ENCODE results near the gene TULP3. TPM values are rescaled to one million over a fixed set of nuclear protein-coding genes. Genes with fewer than 3 reads are reported as not detected.

The TULP3 gene
- total RNA-seq, 1 donor, result 43.4 TPM

- Histone ChIP-seq H3K36me3 (ENCODE audit: insufficient read depth, low read length) (no peaks in the 10 kb centered on the region), H3K9me3 (ENCODE audit: low read depth, low read length) (no peaks in the 10 kb centered on the region), H3K27ac (ENCODE audit: low read depth, low read length) (peak overlapping the region; percentile 33), H3K79me2 (ENCODE audit: insufficient read depth, low read length) (peaks cover 62% of the 10 kb centered on the region), H4K20me1 (ENCODE audit: insufficient read depth, low read length) (peaks cover 44% of the 10 kb centered on the region), H2AFZ (ENCODE audit: low read length) (no peak overlapping the region), H3K4me1 (ENCODE audit: insufficient read depth, low read length) (peaks cover 30% of the 10 kb centered on the region), H3K27me3 (ENCODE audit: insufficient read depth, low read length) (no peaks in the 10 kb centered on the region), H3K4me2 (ENCODE audit: insufficient read depth, low read length) (no peak overlapping the region), H3K4me3 (ENCODE audit: insufficient read depth, low read length) (no peak overlapping the region)
- peak; percentile 13 for DNase-seq (ENCODE audit: insufficient read length, low spot score, missing footprints)
- TF ChIP-seq CTCF (IDR thresholded peaks at IDR 0.05; ENCODE audit: extremely low read depth, low read depth, low read length), result no peak
These were observed 72.6 kb downstream of the TULP3 start for GRCh38 chr12:2963154-2963759.

GRCh38 chr12:2963760-2964292 lies 73.1 kb downstream of the TULP3 start:
- Histone ChIP-seq H3K27ac (ENCODE audit: low read depth, low read length) (peak overlapping the region; percentile 33), H3K9me3 (ENCODE audit: low read depth, low read length) (no peaks in the 10 kb centered on the region), H3K36me3 (ENCODE audit: insufficient read depth, low read length) (no peaks in the 10 kb centered on the region), H4K20me1 (ENCODE audit: insufficient read depth, low read length) (peaks cover 44% of the 10 kb centered on the region), H3K4me2 (ENCODE audit: insufficient read depth, low read length) (peak overlapping the region; percentile 68), H3K27me3 (ENCODE audit: insufficient read depth, low read length) (no peaks in the 10 kb centered on the region), H3K4me1 (ENCODE audit: insufficient read depth, low read length) (peaks cover 27% of the 10 kb centered on the region), H3K4me3 (ENCODE audit: insufficient read depth, low read length) (peak overlapping the region; percentile 55), H3K79me2 (ENCODE audit: insufficient read depth, low read length) (peaks cover 66% of the 10 kb centered on the region), H2AFZ (ENCODE audit: low read length) (peak overlapping the region; percentile 46)
- DNase-seq (ENCODE audit: insufficient read length, low spot score, missing footprints), result peak; percentile 91
- no peak for TF ChIP-seq CTCF (IDR thresholded peaks at IDR 0.05; ENCODE audit: extremely low read depth, low read depth, low read length)

- Histone ChIP-seq H3K4me2 (ENCODE audit: insufficient read depth, low read length) (no peak overlapping the region), H3K9me3 (ENCODE audit: low read depth, low read length) (no peaks in the 10 kb centered on the region), H3K79me2 (ENCODE audit: insufficient read depth, low read length) (peaks cover 79% of the 10 kb centered on the region), H3K27ac (ENCODE audit: low read depth, low read length) (no peak overlapping the region), H3K4me3 (ENCODE audit: insufficient read depth, low read length) (no peak overlapping the region), H3K4me1 (ENCODE audit: insufficient read depth, low read length) (peaks cover 11% of the 10 kb centered on the region), H3K27me3 (ENCODE audit: insufficient read depth, low read length) (no peaks in the 10 kb centered on the region), H4K20me1 (ENCODE audit: insufficient read depth, low read length) (peaks cover 43% of the 10 kb centered on the region), H2AFZ (ENCODE audit: low read length) (no peak overlapping the region), H3K36me3 (ENCODE audit: insufficient read depth, low read length) (peaks cover 8% of the 10 kb centered on the region)
- TF ChIP-seq CTCF (IDR thresholded peaks at IDR 0.05; ENCODE audit: extremely low read depth, low read depth, low read length), result no peak
- DNase-seq (ENCODE audit: insufficient read length, low spot score, missing footprints), result no peak
These were observed 77.0 kb downstream of the TULP3 start for GRCh38 chr12:2967651-2968050.

GRCh38 chr12:2970744-2971143 lies 80.1 kb downstream of the TULP3 start:
- H3K4me1 ChIP-seq (ENCODE audit: insufficient read depth, low read length), result peaks cover 5% of the 10 kb centered on the region
- no peak overlapping the region for H3K4me3 ChIP-seq (ENCODE audit: insufficient read depth, low read length)
- no peaks in the 10 kb centered on the region for H3K9me3 ChIP-seq (ENCODE audit: low read depth, low read length)
- DNase-seq (ENCODE audit: insufficient read length, low spot score, missing footprints), result peak; percentile 36
- no peak overlapping the region for H3K4me2 ChIP-seq (ENCODE audit: insufficient read depth, low read length)
- H3K79me2 ChIP-seq (ENCODE audit: insufficient read depth, low read length), result peaks cover 75% of the 10 kb centered on the region
- peaks cover 49% of the 10 kb centered on the region for H4K20me1 ChIP-seq (ENCODE audit: insufficient read depth, low read length)
- H3K27me3 ChIP-seq (ENCODE audit: insufficient read depth, low read length), result no peaks in the 10 kb centered on the region
- peaks cover 8% of the 10 kb centered on the region for H3K36me3 ChIP-seq (ENCODE audit: insufficient read depth, low read length)
- no peak for TF ChIP-seq CTCF (IDR thresholded peaks at IDR 0.05; ENCODE audit: extremely low read depth, low read depth, low read length)
- H3K27ac ChIP-seq (ENCODE audit: low read depth, low read length), result no peak overlapping the region
- no peak overlapping the region for H2AFZ ChIP-seq (ENCODE audit: low read length)

All from osteoblast (primary cell).